HEK293 (cell line): ENCODE results near the gene EFCAB14.
A peak's percentile ranks its signal among the peaks of the same experiment; 100 is the strongest.

Experiments used
- CTCF ChIA-PET: fragments of 350-600 bp; formaldehyde crosslinking; extraction: SDS; loops from one replicate; lab custom pipeline; 2021; ENCODE audit warnings: antibody characterized with exemption; lab: Yijun Ruan, JAX
- POLR2A ChIA-PET: fragments of 300-600 bp; formaldehyde crosslinking; extraction: SDS; loops from one replicate; lab custom pipeline; 2020; ENCODE audit warnings: antibody characterized with exemption, inconsistent platforms; lab: Yijun Ruan, JAX
- H3K27ac ChIP-seq: fragments of 200-500 bp; sonication (Bioruptor generic); 2 replicates; pipeline ENCODE4 v1.5.1; 2014; ENCODE audit warnings: low read depth, low read length, control low read depth, inconsistent platforms; ENCODE audit errors: extremely low read depth
- H3K36me3 ChIP-seq, 2 experiments: fragments of 200-500 bp in 1 of 2; sonication (Bioruptor generic) in 1 of 2; 1 replicate in 1 of 2; 2 replicates in 1 of 2; pipeline ENCODE4 v1.5.1; 2014 to 2017; ENCODE audit warnings: inconsistent platforms in 2 of 2, low read length in 2 of 2; ENCODE audit not compliant: control insufficient read depth in 2 of 2, insufficient read depth in 1 of 2
- H3K4me1 ChIP-seq: fragments of 200-500 bp; sonication (Bioruptor generic); 2 replicates; pipeline ENCODE4 v1.5.1; 2014; ENCODE audit warnings: mild to moderate bottlenecking, low read length, inconsistent platforms; ENCODE audit not compliant: control insufficient read depth, insufficient read depth
- H3K4me3 ChIP-seq: 2 replicates; pipeline ENCODE4 v1.5.1; 2011; ENCODE audit warnings: low read depth, mild to moderate bottlenecking, control low read depth, low read length, moderate library complexity
- H3K9me3 ChIP-seq: fragments of 200-500 bp; sonication (Bioruptor generic); 2 replicates; pipeline ENCODE4 v1.5.1; 2014; ENCODE audit warnings: low read depth, low read length, inconsistent platforms; ENCODE audit not compliant: control insufficient read depth, insufficient read depth
- AEBP2 ChIP-seq: fragments of 450-650 bp; formaldehyde crosslinking; IDR thresholded peaks from 2 replicates; pipeline ENCODE4 v1.5.1; 2016; ENCODE audit warnings: missing biosample characterization, missing genetic modification characterization, borderline replicate concordance
- BCL6B ChIP-seq: fragments of 450-650 bp; formaldehyde crosslinking; IDR thresholded peaks from 2 replicates; pipeline ENCODE4 v1.5.1; 2017; ENCODE audit warnings: missing biosample characterization, missing genetic modification characterization
- FEZF1 ChIP-seq: fragments of 450-650 bp; formaldehyde crosslinking; IDR thresholded peaks from 2 replicates; pipeline ENCODE4 v1.5.1; 2016; ENCODE audit warnings: missing biosample characterization, missing genetic modification characterization
- GLI2 ChIP-seq: fragments of 450-650 bp; formaldehyde crosslinking; IDR thresholded peaks from 2 replicates; pipeline ENCODE4; 2017; ENCODE audit warnings: missing biosample characterization, missing genetic modification characterization, low read depth, borderline replicate concordance
- HOXC10 ChIP-seq: sonication (generic); formaldehyde crosslinking; IDR thresholded peaks from 2 replicates; pipeline ENCODE4 v1.8.1; 2023; ENCODE audit warnings: mild to moderate bottlenecking, missing genetic modification reagents
- SP2 ChIP-seq: fragments of 450-650 bp; formaldehyde crosslinking; IDR thresholded peaks from 2 replicates; pipeline ENCODE4 v1.5.1; 2016; ENCODE audit warnings: missing biosample characterization, missing genetic modification characterization
- ZBTB8A ChIP-seq: fragments of 450-650 bp; formaldehyde crosslinking; IDR thresholded peaks from 2 replicates; pipeline ENCODE4 v1.5.1; 2016; ENCODE audit warnings: missing biosample characterization, missing genetic modification characterization
- ZEB2 ChIP-seq: fragments of 450-650 bp; formaldehyde crosslinking; IDR thresholded peaks from 2 replicates; pipeline ENCODE4 v1.5.1; 2016; ENCODE audit warnings: missing biosample characterization, missing genetic modification characterization
- ZFP69B ChIP-seq: fragments of 450-650 bp; formaldehyde crosslinking; IDR thresholded peaks from 2 replicates; pipeline ENCODE4 v1.5.1; 2016; ENCODE audit warnings: missing biosample characterization, missing genetic modification characterization
- ZIC2 ChIP-seq: fragments of 450-650 bp; formaldehyde crosslinking; IDR thresholded peaks from 2 replicates; pipeline ENCODE4 v1.5.1; 2016; ENCODE audit warnings: missing biosample characterization, missing genetic modification characterization
- ZNF132 ChIP-seq: fragments of 450-650 bp; formaldehyde crosslinking; IDR thresholded peaks from 2 replicates; pipeline ENCODE4 v1.5.1; 2017; ENCODE audit warnings: missing biosample characterization, missing genetic modification characterization, borderline replicate concordance
- ZNF146 ChIP-seq: fragments of 450-650 bp; formaldehyde crosslinking; IDR thresholded peaks from 2 replicates; pipeline ENCODE4 v1.5.1; 2016; ENCODE audit warnings: missing biosample characterization, missing genetic modification characterization
- ZNF155 ChIP-seq: fragments of 450-650 bp; formaldehyde crosslinking; IDR thresholded peaks from 2 replicates; pipeline ENCODE4 v1.5.1; 2016; ENCODE audit warnings: missing biosample characterization, missing genetic modification characterization
- ZNF350 ChIP-seq: fragments of 450-650 bp; formaldehyde crosslinking; IDR thresholded peaks from 2 replicates; pipeline ENCODE4 v1.5.0; 2017; ENCODE audit warnings: missing biosample characterization, mild to moderate bottlenecking, missing genetic modification characterization
- ZNF529 ChIP-seq: fragments of 450-650 bp; formaldehyde crosslinking; IDR thresholded peaks from 2 replicates; pipeline ENCODE4 v1.5.1; 2017; ENCODE audit warnings: missing genetic modification characterization, missing biosample characterization; ENCODE audit not compliant: insufficient replicate concordance
- ZNF549 ChIP-seq: fragments of 450-650 bp; IDR thresholded peaks from 2 replicates; pipeline ENCODE4 v1.5.1; 2018; ENCODE audit warnings: missing biosample characterization, missing genetic modification characterization, mild to moderate bottlenecking, inconsistent platforms, moderate library complexity
- ZNF600 ChIP-seq: fragments of 450-650 bp; formaldehyde crosslinking; IDR thresholded peaks from 2 replicates; pipeline ENCODE4 v1.5.1; 2016; ENCODE audit warnings: missing biosample characterization, missing genetic modification characterization
- ZNF677 ChIP-seq: fragments of 450-650 bp; IDR thresholded peaks from 2 replicates; pipeline ENCODE4 v1.5.0; 2018; ENCODE audit warnings: missing biosample characterization, mild to moderate bottlenecking, missing genetic modification characterization, moderate library complexity
- ZNF747 ChIP-seq: fragments of 450-650 bp; formaldehyde crosslinking; IDR thresholded peaks from 2 replicates; pipeline ENCODE4 v1.5.1; 2016; ENCODE audit warnings: missing biosample characterization, missing genetic modification characterization
- ZSCAN18 ChIP-seq: fragments of 450-650 bp; formaldehyde crosslinking; IDR thresholded peaks from 2 replicates; pipeline ENCODE4 v1.5.1; 2016; ENCODE audit warnings: missing biosample characterization, missing genetic modification characterization
- ZSCAN4 ChIP-seq: fragments of 450-650 bp; formaldehyde crosslinking; IDR thresholded peaks from 2 replicates; pipeline ENCODE4 v1.5.1; 2017; ENCODE audit warnings: missing biosample characterization, missing genetic modification characterization

The EFCAB14 gene

GRCh38 chr1:46642115-46642680 is 76.7 kb downstream of the EFCAB14 start:
- H3K36me3 ChIP-seq: peaks cover 3 to 59% of the 10 kb centered on the region in 2 experiments; a peak in 2 of 3 replicates
- H3K9me3 ChIP-seq: no peaks in the 10 kb centered on the region
- H3K4me3 ChIP-seq: no peak overlapping the region
- no peak overlapping the region for H3K27ac ChIP-seq
- ChIA-PET CTCF (interaction anchor here (1.0 to 1.6 kb wide), 2 partner anchors 82 to 113 kb away, joined by 3 read pairs; no protein-coding TSS in a partner anchor), POLR2A (interaction anchor here (0.5 to 1.3 kb wide), 2 partner anchors 33 to 57 kb away, joined by 3 to 5 read pairs; no protein-coding TSS in a partner anchor)
- no peak for TF ChIP-seq ZNF747 (tag by site-specific recombination)
- TF ChIP-seq FEZF1 (tag by site-specific recombination): peak; percentile 31
- H3K4me1 ChIP-seq: peaks cover 5% of the 10 kb centered on the region

- Histone ChIP-seq H3K4me1 (peaks cover 5% of the 10 kb centered on the region), H3K4me3 (no peak overlapping the region), H3K9me3 (no peaks in the 10 kb centered on the region), H3K36me3 (peaks cover 1 to 75% of the 10 kb centered on the region in 2 experiments; a peak in 2 of 3 replicates), H3K27ac (no peak overlapping the region)
- TF ChIP-seq ZSCAN4 (tag by site-specific recombination) (no peak), ZNF529 (tag by site-specific recombination) (no peak), SP2 (tag by site-specific recombination) (no peak)
- CTCF ChIA-PET: no interaction called here
- POLR2A ChIA-PET: no interaction called here
Observed at GRCh38 chr1:46639547-46639946, 79.4 kb downstream of the EFCAB14 start.

- peaks cover 6 to 82% of the 10 kb centered on the region in 2 experiments; a peak in 2 of 3 replicates for H3K36me3 ChIP-seq
- TF ChIP-seq AEBP2 (no peak), ZFP69B (tag by site-specific recombination) (no peak), ZNF677 (no peak), ZNF350 (tag by site-specific recombination) (no peak), ZNF549 (tag by site-specific recombination) (no peak), ZEB2 (tag by site-specific recombination) (no peak), GLI2 (no peak), ZBTB8A (no peak), ZNF600 (tag by site-specific recombination) (no peak), ZNF155 (tag by site-specific recombination) (no peak), ZSCAN18 (tag by site-specific recombination) (no peak), ZNF132 (tag by site-specific recombination) (no peak), HOXC10 (CRISPR knock-in tag) (no peak), ZNF146 (no peak), ZIC2 (tag by site-specific recombination) (no peak), BCL6B (tag by site-specific recombination) (no peak)
- H3K9me3 ChIP-seq: no peaks in the 10 kb centered on the region
- no peak overlapping the region for H3K27ac ChIP-seq
- POLR2A ChIA-PET: no interaction called here
- H3K4me1 ChIP-seq: peaks cover 4% of the 10 kb centered on the region
- CTCF ChIA-PET: no interaction called here
- H3K4me3 ChIP-seq: no peak overlapping the region
Observed at GRCh38 chr1:46638921-46639320, 80.0 kb downstream of the EFCAB14 start.
